A204.1 (cell line): ENCODE data around the gene FOXA3.
"Not testable (repeated sequence)": the region's sequence is repeated elsewhere in the genome, so short reads cannot be mapped to it uniquely, and the experiment has no call there.

Experiments
- FAIRE-seq: peaks from 2 replicates; lab custom pipeline; 2012; peaks lifted over from hg19 to GRCh38; lab: Jason Lieb, UNC

FOXA3 gene

DNA sequence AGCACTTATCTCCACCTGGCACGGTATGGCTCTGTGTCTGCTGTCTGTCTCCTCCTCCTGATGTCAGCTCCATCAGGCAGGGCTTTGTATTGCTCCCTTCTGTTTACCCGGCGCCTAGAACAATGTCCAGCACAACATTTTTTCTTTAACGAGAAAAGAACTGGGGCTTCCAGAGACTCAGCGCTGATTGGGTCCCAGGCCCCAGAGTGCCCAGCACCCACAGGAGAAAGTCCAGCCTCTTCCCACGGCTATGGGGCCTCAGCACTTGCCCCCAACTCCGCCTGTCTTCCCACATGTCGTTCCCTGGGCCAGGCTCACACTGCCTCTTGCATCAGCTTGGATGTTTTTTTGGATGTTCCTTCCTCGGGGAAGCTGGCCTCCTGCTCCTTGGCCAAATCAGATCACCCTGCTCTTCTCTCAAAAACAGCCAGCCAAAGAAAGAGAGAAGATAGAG is 31.4 kb downstream of the FOXA3 start:
- no peak for FAIRE-seq

DNA sequence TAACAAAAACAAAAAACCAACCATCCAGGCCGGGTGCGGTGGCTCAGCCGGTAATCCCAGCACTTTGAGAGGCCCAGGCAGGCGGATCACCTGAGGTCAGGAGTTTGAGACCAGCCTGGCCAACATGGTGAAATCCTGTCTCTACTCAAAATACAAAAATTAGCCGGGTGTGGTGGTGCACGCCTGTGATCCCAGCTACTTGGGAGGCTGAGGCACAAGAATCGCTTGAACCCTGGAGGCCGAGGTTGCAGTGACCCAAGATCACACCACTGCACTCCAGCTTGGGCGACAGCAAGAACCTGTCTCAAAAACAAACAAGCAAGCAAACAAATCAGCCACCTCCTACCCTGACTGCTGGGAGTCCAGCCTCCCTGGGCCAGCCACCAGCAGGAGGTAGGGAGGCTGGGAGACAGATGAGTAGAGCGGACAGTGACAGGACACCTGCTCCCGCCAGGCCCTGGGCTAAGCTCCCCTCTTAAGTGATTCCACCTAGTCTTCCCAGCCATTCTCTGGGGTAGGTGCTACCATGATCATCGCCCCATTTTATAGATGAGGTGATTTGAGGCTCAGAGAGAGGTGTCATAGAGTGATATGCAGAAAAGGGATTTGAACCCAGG is 32.0 kb downstream of the FOXA3 start:
- not testable (repeated sequence) for FAIRE-seq

DNA sequence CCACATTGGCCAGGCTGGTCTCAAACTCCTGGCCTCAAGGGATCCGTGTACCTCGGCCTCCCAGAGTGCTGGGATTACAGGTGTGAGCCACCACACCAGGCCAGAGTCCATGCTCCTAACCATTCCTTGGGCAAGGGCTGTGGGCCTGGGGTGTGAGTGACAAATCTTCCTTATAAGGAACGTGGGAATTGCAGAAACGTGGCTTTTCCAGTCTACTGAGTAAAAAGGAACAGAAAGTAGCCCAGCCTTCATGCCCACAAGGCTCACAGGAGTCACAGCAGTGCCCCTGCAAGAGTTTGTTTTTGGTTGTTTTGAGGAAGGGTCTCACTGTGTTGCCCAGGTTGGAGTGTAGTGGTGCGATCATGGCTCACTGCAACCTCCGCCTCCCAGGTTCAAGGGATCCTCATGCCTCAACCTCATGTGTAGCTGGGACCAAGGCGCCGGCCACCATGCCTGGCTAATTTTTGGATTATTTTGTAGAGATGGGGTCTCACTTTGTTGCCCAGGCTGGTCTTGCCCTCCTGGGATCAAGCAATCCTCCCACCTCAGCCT is 33.2 kb downstream of the FOXA3 start:
- FAIRE-seq = no peak

DNA sequence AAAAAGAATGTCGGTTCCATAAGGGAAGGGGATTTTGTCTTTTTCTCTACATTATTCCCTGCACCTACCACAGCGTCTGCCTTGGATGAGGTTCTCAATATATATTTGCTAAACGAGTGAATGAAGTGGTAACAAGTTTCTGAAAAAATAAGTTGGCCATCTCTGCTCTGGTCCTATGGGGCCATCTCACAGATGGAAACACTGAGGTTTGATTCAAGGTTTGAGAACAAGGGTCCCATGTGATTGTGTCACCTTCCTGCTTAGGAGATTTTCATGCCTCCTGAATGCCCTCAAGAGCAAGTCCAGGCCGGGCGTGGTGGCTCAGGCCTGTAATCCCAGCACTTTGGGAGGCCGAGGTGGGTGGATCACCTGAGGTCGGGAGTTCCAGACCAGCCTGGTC is 35.1 kb downstream of the FOXA3 start:
- FAIRE-seq = no peak

DNA sequence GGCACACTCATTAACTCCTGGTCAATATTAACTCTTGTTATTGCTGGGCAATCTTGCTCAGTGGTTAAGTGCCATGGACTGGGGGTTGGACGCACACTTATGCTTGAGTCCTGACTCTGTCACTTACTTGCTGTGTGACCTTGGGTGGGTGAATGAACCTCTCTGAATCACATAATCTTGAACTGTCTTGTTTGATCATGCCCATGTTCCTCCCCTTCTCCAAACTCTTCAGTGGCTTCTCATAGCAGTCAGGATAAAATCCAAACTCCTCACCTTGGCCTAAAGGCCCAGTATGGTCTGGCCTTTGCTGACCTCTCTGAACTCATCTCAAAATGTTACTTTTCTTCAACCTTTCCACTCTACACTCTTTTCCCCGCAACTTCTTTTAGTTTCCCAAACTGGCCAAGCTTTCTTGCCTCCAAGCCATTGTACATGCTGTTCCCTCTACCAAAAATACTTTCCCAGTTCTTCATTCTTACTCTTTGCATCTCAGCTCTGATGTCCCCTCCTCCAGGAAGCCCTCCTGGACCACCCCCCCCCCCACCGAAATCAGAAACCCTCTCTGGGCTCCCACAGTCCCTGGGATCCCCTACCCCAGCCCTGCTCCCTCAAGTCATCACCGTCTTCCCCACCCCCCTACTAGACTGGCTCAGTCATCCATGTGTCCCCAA is 35.9 kb downstream of the FOXA3 start:
- FAIRE-seq = no peak

DNA sequence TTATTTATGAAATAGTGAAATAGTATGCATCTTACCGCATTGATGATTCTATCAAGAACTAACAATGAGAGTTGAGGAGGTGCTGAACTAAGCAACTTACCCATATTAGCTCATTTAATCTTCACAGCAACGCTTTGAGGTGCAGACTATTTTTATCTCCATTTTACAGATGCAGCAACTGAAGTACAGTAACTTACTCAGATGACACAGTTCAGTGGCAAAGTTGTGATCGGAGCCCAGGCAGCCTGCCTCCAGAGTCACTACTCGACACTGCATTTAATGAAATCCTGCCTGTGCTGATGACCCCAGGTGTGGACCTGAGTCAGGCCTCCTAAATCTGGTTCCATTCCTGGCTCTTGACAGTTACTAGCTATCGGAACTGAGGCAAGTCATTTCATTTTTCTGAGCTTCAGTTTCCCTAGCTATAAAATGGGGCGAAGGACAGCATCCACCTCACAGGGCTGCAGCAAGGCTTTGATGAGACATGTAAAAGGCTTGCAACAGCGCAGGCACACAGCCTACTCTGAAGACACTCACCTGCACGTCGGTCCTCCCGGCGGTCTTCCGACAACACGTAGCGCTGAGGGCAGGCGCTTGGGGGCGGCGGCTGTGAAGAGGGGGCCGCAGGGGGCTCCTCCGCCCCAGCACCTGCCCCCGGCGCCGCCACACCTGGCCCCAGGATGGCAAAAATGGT is 36.8 kb downstream of the FOXA3 start:
- no peak for FAIRE-seq

DNA sequence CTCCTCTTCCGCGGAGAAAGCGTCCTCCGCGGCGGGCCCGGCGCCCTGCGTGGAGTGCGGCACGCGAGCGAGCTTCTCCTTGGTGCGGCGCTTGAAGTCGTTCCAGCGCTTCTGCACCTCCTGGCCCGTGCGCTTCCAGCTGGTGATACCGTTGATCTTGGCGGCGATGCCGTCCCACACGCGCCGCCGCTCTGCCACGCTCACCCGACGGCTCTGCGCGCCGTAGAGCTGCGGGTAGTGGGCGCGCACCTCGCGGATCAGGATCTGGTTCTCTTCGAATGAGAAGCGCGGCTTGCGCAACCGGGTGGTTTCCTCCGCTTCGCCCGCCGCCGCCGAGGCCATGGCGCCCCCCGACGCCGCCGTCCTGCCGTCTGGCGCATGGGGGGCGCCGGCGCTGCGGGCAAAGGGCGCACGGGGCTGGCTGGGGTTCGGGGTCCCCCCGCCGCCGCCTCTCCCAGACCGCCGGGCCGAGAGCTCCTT is 37.3 kb downstream of the FOXA3 start:
- FAIRE-seq = no peak

DNA sequence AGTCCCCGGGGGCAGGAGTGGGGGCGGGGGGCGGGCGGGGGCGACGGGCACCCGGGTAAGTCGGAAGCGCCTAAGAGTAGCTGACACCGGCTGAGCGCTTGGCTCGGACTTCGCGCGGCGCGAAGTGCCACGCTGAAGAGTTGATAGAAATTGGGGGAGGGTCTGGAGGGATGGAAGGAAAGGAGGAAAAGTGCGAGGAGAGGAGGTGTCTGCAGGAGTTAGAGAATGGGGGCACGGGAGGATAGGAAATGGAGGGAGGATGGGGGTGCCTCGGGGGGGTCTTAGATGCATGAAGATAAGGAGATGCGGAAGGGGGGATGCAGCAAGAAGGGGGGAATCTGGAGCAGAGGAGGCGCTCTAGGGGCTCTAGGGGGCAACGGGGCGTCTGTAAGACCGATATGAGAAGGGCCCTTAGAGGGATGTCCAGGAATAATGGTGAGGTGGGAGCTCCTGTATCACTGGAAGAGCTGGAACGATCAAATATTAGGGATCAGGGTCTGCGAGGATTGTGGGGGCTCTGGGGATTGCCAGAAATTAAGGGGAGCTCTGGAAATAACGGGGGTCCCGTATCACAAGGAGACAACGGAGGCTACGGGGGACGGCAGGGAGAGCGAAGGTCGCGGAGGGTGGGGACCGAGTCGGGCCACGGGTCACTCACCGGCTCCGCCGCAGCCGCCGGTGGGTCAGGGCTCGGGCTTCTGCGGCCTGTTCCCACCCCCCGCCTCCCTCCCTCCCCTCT is 38.0 kb downstream of the FOXA3 start, which contains the start of gene MYPOP:
MYPOP (minus strand) TSS at position 702 of the 739 bp plus-strand sequence. CDS start 840 bp downstream, outside the sequence.
- FAIRE-seq = no peak

DNA sequence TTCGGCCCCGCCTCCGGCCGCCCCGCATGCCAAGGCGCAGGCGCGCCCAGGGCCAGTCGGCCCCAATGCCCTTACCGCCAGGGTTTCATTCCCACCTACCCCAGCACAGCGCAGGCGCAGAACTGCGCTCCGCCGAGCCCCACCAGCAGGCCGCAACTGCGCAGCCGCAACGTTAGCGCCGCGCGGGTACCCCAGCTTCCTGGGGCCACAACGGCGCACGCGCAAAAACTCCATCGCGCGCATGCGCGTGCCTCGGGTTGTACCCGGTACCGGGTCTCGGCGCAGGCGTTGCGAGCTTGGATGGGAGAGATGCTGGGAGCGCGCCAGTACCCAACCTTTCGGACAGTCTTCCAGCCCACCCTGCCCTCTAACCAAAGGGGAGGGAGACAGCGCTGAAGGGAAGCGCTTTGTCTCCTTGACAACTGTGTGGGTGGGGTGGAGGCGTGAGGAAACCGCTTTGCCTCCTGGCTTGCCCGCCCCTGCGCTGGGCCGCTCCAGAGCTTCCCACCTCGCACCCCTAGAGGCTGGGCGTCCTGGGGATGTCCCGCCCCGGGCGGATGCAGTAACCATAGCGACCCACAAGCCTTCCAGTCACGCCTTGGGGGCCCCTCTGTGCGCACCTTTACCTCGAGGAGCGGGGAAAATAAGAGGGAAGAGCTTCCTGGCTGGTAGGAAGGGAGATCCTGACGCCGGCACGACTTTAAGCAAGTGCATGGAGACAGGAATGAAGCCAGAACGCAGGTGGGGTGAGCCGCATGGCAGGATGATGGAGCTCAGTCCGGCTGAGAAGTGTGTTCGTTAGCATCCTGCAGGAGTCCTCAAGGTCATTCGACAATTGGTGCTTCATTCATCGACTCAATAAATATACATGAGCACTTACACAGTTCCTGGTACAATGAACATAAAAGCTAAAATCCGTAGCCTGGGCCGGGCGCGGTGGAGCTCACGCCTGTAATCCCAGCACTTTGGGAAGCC is 38.8 kb downstream of the FOXA3 start:
- FAIRE-seq = peak; percentile 94

DNA sequence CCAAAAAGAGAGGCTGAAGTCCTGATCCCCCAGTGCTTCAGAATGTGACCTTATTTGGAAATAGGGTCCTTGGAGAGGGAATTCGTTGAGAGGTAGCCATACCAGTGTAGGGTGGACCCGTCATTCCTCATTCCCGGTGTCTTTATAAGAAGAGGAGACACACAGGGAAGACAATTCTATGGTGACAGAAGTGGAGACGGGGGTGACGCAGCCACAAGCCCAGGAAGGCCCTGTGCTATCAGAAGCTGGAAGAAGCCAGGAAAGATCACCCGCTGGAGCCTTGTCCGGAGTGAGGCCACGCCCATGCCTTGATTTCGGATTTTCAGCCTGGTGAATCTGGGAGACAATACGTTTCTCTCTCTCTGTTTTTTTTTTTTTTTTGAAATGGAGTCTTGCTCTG is 40.9 kb downstream of the FOXA3 start:
- FAIRE-seq = no peak

DNA sequence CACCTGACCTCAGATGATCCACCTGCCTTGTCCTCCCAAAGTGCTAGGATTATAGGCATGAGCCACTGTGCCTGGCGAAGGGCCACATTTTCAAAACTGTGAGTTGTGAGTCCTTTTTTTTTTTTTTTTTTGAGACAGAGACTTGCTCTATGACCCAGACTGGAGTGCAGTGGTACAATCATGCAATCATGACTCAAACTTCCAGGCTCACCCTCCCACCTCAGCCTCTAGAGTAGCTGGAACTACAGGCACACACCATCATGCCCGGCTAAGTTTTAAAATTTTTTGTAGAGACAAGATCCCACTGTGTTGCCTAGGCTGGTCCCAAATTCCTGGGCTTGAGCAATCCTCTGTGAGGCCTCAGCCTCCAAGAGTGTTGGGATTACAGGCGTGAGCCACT is 42.1 kb downstream of the FOXA3 start:
- FAIRE-seq = no peak

DNA sequence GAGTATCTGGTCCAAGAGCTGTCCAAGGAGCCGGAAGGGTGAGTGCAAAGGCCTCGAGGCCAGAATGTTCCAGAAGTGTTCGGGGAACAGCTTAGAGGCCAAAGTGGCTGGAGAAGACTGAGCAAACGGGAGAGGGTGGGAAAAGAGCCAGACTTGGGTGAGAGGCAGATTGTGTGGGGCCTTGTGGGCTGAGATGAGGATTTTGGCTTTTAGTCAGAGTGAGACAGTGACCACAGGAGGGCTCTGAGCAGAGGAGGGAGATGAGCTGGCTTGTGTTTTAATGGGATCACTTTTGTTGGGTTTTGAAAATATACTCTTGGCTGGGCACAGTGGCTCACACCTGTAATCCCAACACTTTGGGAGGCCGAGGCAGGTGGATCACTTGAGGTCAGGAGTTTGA is 44.8 kb downstream of the FOXA3 start:
- no peak for FAIRE-seq

DNA sequence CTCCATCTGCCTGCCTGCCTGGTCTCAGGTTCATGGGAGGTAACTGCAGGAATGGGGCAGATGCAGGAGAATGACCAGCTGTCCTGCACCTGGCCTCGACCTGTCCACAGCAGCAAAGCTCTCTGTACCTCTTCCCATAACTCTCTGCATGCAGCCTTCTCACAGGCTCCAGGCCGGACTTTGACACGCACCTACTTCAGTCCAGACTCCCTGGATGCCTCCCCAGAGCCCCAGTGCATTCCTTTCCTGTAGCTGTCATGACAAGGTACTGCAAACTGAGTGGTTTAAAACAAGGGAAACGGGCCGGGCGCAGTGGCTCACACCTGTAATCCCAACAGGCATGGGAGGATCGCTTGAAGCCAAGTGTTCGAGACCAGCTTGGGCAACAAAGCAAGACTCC is 47.2 kb downstream of the FOXA3 start:
- no peak for FAIRE-seq

DNA sequence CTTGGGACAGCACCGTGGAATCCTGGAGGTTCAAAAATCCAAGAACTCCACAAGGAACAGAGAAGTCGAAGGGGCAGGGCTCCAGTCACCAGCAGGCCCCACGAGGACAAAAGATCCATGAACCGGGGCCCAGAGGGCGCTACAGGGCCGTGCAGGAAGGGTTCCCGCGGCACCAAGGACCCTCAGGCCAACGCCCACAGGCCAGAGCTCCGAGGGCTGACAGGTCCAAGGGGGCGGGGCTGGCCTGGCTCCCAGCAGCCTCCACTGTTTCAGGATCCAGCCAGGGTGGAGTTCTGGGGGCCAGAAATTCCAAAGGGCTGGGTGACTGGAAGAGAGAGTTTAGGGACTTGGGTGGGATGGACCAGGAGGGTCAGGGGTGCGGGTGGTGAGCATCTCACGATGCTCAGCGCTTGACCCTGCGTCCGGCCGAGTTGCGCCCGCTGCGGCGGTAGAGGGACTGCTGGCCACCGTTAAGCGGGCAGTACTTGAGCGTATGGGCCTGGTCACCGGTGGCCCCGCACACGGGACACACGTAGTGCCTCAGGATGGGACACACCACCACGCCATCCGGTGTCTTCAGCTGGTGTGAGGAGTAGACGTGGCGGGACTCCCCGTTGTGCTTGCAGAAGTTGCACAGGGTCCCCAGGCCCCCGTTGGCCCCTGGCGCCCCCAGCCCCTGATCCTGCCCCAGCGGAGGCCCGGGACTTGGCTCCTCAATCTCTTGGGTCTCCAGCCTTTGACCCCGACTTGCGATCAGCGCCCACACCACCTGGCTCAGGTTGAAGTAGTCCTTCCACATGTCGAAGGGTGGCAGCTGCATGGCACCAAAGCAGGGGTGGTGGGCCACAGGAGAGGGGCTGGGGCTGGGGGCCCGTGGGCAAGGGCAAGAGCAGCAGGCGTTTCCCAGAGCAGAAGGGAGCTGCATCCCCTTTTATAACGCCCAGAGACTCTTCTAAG is 50.0 kb downstream of the FOXA3 start, which contains the start of gene NANOS2:
NANOS2 (minus strand) TSS at position 905 of the 957 bp plus-strand sequence; CDS start at position 820, 85 bp downstream.
- no peak for FAIRE-seq

DNA sequence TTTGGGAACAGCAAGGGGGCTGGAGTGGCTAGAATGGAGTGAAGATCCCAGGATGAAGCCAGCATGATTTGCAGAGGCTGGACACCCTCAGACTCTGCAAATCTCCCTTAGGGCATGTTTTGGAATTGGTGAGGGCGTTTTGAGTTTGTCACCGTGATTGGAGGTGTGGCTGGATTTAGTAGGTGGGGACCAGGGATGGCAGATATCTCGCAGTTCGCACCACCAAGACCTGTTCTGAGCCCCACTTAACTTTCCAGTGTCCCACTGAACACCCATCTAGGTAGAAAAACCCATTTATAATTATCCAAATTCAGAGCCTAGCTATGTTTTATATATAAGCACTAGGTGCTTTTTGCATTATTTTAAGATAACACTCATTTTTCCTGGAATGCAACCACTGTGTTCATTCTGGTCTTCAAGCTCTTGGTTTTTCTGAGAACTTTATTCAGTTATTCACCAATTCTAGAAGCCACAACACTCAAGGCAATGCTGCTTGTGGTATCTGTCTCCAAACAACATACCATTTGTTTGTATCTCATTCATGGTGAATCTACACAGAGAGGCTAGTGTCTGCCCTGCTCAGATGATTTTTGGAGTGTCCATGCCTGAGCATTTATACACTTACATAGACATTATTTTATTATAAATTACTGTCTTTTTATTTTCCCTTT is 53.4 kb downstream of the FOXA3 start:
- FAIRE-seq = no peak

DNA sequence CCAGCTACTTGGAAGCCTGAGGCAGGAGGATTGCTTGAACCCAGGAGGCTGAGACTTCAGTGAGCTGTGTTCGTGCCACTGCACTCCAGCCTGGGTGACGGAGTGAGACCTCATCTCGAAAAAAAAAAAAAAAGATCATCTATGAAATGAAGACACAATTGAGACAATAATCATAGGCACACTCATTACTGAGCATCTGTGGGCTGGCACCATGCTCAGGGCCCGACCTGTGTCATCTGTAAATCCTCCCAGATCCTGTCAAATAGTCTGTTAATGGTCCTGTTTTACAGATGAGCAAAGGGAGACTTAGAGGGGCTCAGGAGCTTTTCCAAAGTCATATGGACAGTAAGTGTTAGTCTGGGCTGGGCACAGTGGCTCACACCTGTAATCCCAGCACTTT is 54.6 kb downstream of the FOXA3 start:
- no peak for FAIRE-seq

DNA sequence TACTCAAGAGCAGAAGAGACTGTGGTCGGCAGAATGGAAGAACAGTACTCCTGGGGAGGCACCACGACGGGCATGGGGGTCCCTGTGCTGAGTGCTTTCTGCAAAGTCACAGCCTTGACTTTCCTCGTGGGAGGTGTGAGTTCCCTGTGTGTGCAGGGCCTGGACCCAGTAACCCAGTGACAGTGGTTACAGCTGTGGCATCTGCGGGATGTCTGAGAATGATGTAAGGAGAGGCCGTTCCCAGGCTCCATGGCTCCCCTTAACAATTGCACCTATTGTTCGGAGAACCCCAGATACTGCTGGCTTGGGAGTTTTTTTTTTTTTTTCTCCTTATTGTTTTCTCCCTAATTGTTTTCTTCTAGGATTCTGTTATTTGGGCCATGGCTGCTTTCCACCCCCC is 55.6 kb downstream of the FOXA3 start:
- FAIRE-seq = no peak

DNA sequence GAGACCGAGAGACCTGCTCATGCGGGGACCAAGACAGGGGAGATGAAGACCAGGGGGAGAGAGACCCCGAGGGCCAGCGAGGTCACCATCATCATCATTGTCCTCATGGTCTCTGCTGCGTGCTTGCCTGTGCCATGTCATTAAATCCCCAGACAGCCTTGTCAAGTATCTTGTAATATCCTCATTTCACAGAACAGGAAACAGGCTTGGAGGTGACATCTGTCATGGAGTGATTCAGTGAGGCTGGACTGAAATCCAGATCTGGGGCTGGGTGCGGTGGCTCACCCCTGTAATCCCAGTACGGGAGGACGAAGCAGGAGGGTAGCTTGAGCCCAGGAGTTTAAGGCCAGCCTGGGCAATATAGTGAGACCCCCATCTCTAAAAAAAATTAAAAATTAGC is 56.3 kb downstream of the FOXA3 start:
- no peak for FAIRE-seq

DNA sequence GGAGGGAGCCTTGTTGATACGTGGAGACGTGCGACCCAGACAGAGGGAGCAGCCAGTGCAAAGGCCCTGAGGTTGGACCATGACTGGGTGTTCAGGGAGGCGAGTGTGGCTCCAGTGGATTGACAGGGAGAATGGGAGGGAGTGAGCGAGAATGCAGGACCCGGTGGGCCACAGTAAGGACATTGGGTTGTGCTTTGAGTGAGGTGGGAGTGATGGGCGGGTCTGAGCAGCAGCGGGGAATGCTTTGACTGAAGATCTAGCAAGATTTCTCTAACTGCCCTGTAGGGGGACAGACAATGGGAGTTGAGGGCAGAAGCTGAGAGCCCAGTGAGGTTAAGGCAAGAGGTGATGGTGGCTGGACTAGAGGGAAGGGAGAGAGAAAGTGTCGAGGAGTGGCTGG is 58.2 kb downstream of the FOXA3 start:
- FAIRE-seq = no peak
